ENCODE results near the gene RECQL5.

The RECQL5 gene

GRCh38 chr17:75703591-75703990 lies 36.6 kb upstream of the RECQL5 start:
- Histone ChIP-seq H3K4me3 (ENCODE audit: low read depth, low read length) (no peak overlapping the region), H3K36me3 (peaks cover 78% of the 10 kb centered on the region), H3K27me3 (no peaks in the 10 kb centered on the region), H3K4me1 (peaks cover 3% of the 10 kb centered on the region; the same call in 1 of the 2 replicates), H3K9me3 (no peaks in the 10 kb centered on the region)
- no peak for DNase-seq
- TF ChIP-seq CTCF (IDR thresholded peaks at IDR 0.05; ENCODE audit: low read depth, low read length), result no peak

DNA sequence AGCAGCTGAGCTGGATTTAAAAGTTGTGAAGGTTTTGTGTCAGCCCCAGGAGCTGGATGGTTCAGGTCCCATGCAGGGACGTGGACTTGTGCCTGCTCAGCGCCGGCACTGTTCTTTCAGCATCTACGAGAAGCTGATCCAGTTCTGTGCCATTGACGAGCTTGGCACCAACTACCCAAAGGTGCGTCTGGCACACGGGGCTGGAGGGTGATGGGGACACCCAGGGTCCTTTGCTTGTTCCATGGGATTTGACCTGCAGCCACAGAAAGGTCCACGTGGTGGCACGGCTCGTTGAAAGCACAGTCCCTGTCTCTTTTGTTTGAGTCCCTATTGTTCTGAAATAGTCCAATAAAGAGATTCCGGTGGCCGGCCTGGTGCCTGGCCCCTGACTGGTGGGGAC lies 36.2 kb upstream of the RECQL5 start:
- no peak for DNase-seq
- H3K36me3 ChIP-seq, result peaks cover 78% of the 10 kb centered on the region
- TF ChIP-seq CTCF (IDR thresholded peaks at IDR 0.05; ENCODE audit: low read depth, low read length), result no peak
- no peaks in the 10 kb centered on the region for H3K9me3 ChIP-seq
- peaks cover 3% of the 10 kb centered on the region; the same call in 1 of the 2 replicates for H3K4me1 ChIP-seq
- H3K4me3 ChIP-seq (ENCODE audit: low read depth, low read length), result no peak overlapping the region
- H3K27me3 ChIP-seq, result no peaks in the 10 kb centered on the region

DNA sequence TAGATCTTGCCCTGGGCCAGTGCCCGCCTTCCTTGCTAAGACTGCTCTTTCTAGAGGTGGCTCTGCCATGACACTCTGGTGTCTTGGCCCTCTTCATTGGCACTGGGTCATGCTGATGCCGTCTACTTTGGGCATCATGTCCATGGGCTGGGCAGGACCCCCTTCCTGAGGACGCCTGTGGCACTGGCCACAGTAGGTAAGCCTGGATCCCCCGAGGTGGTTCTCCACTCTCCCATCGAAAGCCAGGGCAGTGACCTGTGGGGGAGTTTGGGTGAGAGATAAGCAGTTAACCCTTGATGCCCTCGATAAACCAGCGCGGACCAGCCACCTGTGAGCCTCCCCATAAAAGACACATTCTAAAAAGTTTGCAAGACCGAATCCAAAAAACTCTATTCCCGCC lies 34.3 kb upstream of the RECQL5 start:
- TF ChIP-seq CTCF (IDR thresholded peaks at IDR 0.05; ENCODE audit: low read depth, low read length), result no peak
- no peaks in the 10 kb centered on the region for H3K9me3 ChIP-seq
- no peak overlapping the region for H3K4me3 ChIP-seq (ENCODE audit: low read depth, low read length)
- H3K36me3 ChIP-seq, result peaks cover 76% of the 10 kb centered on the region
- no peaks in the 10 kb centered on the region for H3K27me3 ChIP-seq
- no peak for DNase-seq
- H3K4me1 ChIP-seq, result peaks cover 3% of the 10 kb centered on the region; the same call in 1 of the 2 replicates

DNA sequence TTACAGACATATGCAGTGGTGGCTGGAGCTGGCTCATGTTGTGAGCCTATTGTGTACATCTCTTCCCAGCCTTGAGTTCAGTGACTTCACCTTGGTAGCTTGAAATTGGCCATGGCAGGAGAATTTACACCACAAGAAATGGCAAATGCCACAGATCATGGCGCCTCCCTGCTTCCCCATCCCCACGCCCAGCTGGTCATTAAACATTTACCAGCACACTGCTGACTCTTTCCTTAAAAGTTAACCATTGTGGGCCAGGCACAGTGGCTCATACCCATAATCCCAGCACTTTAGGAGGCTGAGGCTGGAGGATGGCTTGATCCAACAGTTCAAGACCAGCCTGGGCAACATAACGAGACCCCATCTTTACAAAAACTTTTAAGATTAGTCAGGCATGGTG lies 31.7 kb upstream of the RECQL5 start:
- H3K4me3 ChIP-seq (ENCODE audit: low read depth, low read length), result no peak overlapping the region
- TF ChIP-seq CTCF (IDR thresholded peaks at IDR 0.05; ENCODE audit: low read depth, low read length), result no peak
- DNase-seq, result no peak
- H3K4me1 ChIP-seq, result peaks cover 11% of the 10 kb centered on the region
- no peaks in the 10 kb centered on the region for H3K9me3 ChIP-seq
- no peaks in the 10 kb centered on the region for H3K27me3 ChIP-seq
- peaks cover 72% of the 10 kb centered on the region for H3K36me3 ChIP-seq

DNA sequence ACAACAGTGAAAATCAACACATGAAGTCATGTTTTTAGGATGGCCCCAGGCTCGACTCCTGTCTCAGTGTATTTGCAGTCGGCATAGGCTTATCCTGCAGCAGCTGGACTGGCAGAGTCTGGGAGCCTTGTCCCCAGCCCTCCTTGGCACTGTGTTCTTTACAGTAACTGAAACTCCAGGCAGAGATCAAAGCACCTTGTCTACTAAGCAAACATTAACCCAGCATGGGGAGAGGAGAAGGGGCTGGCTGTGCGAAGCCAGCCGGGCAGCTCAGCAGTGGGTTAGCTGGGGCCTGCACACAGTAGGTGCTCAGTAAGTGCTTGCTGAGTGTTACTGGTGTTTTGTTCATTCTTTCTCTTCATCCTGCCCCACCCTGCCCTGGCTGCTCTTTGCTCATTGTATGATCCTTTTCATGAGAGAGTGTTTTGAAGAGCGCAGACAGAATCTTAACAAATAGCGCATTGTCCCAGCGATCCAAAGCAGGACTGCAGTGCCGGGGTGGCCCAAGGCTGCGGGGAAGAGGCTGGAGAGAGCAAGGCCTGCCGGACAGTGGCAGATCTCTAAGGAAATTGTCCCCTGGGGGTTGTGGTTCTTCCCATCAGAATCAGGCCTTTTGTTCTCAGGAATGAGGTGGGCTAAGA lies 30.8 kb upstream of the RECQL5 start:
- Histone ChIP-seq H3K27me3 (no peaks in the 10 kb centered on the region), H3K9me3 (no peaks in the 10 kb centered on the region), H3K4me3 (ENCODE audit: low read depth, low read length) (no peak overlapping the region), H3K36me3 (peaks cover 63% of the 10 kb centered on the region), H3K4me1 (peaks cover 14% of the 10 kb centered on the region)
- no peak for DNase-seq
- no peak for TF ChIP-seq CTCF (IDR thresholded peaks at IDR 0.05; ENCODE audit: low read depth, low read length)

- no peak for TF ChIP-seq CTCF (IDR thresholded peaks at IDR 0.05; ENCODE audit: low read depth, low read length)
- H3K36me3 ChIP-seq, result peaks cover 44% of the 10 kb centered on the region
- no peaks in the 10 kb centered on the region for H3K27me3 ChIP-seq
- no peaks in the 10 kb centered on the region for H3K9me3 ChIP-seq
- H3K4me3 ChIP-seq (ENCODE audit: low read depth, low read length), result no peak overlapping the region
- no peak for DNase-seq
- H3K4me1 ChIP-seq, result peaks cover 14% of the 10 kb centered on the region
Observed at GRCh38 chr17:75695830-75696271, 28.9 kb upstream of the RECQL5 start.

Data from BE2C (cell line).